ENCODE results near the gene IFNA2.
"Not testable (repeated sequence)": the region's sequence is repeated elsewhere in the genome, so short reads cannot be mapped to it uniquely, and the experiment has no call there.

IFNA2 gene

GRCh38 chr9:21385131-21385670 lies at the start of gene IFNA2:
IFNA2 (minus strand) TSS chr9:21385398; CDS start chr9:21385329, 69 bp downstream.
- TF ChIP-seq CTCF (IDR thresholded peaks at IDR 0.05; ENCODE audit: low read depth, low read length) = no peak
- no peak for DNase-seq (ENCODE audit: extremely low read depth, low read depth)

- not testable (repeated sequence) for DNase-seq (ENCODE audit: extremely low read depth, low read depth)
These were observed 49.8 kb upstream of the IFNA2 start for GRCh38 chr9:21435015-21435383.

- peak; percentile 68 for TF ChIP-seq CTCF (IDR thresholded peaks at IDR 0.05; ENCODE audit: low read depth, low read length)
- DNase-seq (ENCODE audit: extremely low read depth, low read depth) = peak; percentile 48
These were observed 49.2 kb upstream of the IFNA2 start for GRCh38 chr9:21434202-21435014.

GRCh38 chr9:21432672-21433425 lies 47.7 kb upstream of the IFNA2 start:
- no peak for TF ChIP-seq CTCF (IDR thresholded peaks at IDR 0.05; ENCODE audit: low read depth, low read length)

GRCh38 chr9:21429191-21429590 lies 44.0 kb upstream of the IFNA2 start:
- TF ChIP-seq CTCF (IDR thresholded peaks at IDR 0.05; ENCODE audit: low read depth, low read length) = no peak
- no peak for DNase-seq (ENCODE audit: extremely low read depth, low read depth)

More at GRCh38 chr9:21432672-21433425, 47.7 kb upstream of the IFNA2 start:
- DNase-seq (ENCODE audit: extremely low read depth, low read depth) = no peak

GRCh38 chr9:21428235-21428634 lies 43.0 kb upstream of the IFNA2 start:
- no peak for TF ChIP-seq CTCF (IDR thresholded peaks at IDR 0.05; ENCODE audit: low read depth, low read length)
- no peak for DNase-seq (ENCODE audit: extremely low read depth, low read depth)

GRCh38 chr9:21415493-21416267 lies 30.5 kb upstream of the IFNA2 start:
- TF ChIP-seq CTCF (IDR thresholded peaks at IDR 0.05; ENCODE audit: low read depth, low read length) = no peak

More at GRCh38 chr9:21415493-21416267, 30.5 kb upstream of the IFNA2 start:
- DNase-seq (ENCODE audit: extremely low read depth, low read depth) = no peak
